K562 (cell line): ENCODE measurements around the gene ORAI3. TPM values are rescaled to one million over a fixed set of nuclear protein-coding genes. Genes with fewer than 3 reads are reported as not detected.
A peak's percentile ranks its signal among the peaks of the same experiment; 100 is the strongest.

Source experiments
- DIDO1 ChIP-seq: fragments of 450-650 bp; IDR thresholded peaks from 2 replicates; pipeline ENCODE4 v1.6.1; 2016; ENCODE audit warnings: low read depth, missing biosample characterization, missing genetic modification characterization
- ETS2 ChIP-seq: IDR thresholded peaks from 2 replicates; pipeline ENCODE4 v1.6.1; 2016; ENCODE audit warnings: borderline replicate concordance, missing genetic modification characterization, mild to moderate bottlenecking, moderate library complexity, missing compliant biosample characterization; ENCODE audit not compliant: poor library complexity, severe bottlenecking
- GATAD2B ChIP-seq: fragments of 450-650 bp; IDR thresholded peaks from 2 replicates; pipeline ENCODE4 v1.6.1; 2017; ENCODE audit warnings: mild to moderate bottlenecking, borderline replicate concordance
- ILF3 ChIP-seq: fragments of 450-650 bp; IDR thresholded peaks from 2 replicates; pipeline ENCODE4 v1.6.1; 2018; ENCODE audit warnings: antibody characterized with exemption, mild to moderate bottlenecking, moderate library complexity, borderline replicate concordance
- MCM3 ChIP-seq: fragments of 450-650 bp; IDR thresholded peaks from 2 replicates; pipeline ENCODE4 v1.6.1; 2016
- NCOA1 ChIP-seq: fragments of 450-650 bp; IDR thresholded peaks from 2 replicates; pipeline ENCODE4 v1.6.1; 2016; ENCODE audit warnings: low read depth
- NFE2 ChIP-seq: IDR thresholded peaks from 2 replicates; pipeline ENCODE4 v1.6.1; 2014; ENCODE audit warnings: antibody characterized with exemption, low read depth
- NUFIP1 ChIP-seq: fragments of 450-650 bp; IDR thresholded peaks from 2 replicates; pipeline ENCODE4 v1.6.1; 2018; ENCODE audit not compliant: partially characterized antibody
- PRDM10 ChIP-seq: fragments of 450-650 bp; IDR thresholded peaks from 2 replicates; pipeline ENCODE4 v1.6.1; 2018; ENCODE audit not compliant: partially characterized antibody
- SAP30 ChIP-seq: fragments of 200-600 bp; sonication (generic); IDR thresholded peaks from 2 replicates; pipeline ENCODE4 v1.6.1; 2012; ENCODE audit warnings: borderline replicate concordance, low read depth, mild to moderate bottlenecking, moderate library complexity, low read length, control low read depth, inconsistent platforms; ENCODE audit not compliant: insufficient read depth, poor library complexity, severe bottlenecking
- SIRT6 ChIP-seq: IDR thresholded peaks from one replicate; pipeline ENCODE4 v1.6.1; 2012; ENCODE audit warnings: low read depth, mild to moderate bottlenecking, control low read depth, inconsistent platforms, low read length, moderate library complexity
- ZNF23 ChIP-seq: fragments of 250-450 bp; sonication (Bioruptor Pico); IDR thresholded peaks from 2 replicates; pipeline ENCODE4 v1.4.0; 2020; ENCODE audit warnings: mild to moderate bottlenecking
- ZNF583 ChIP-seq: fragments of 250-450 bp; sonication (Bioruptor Pico); IDR thresholded peaks from 2 replicates; pipeline ENCODE4 v1.4.0; 2020
- ZNF75A ChIP-seq: fragments of 450-650 bp; formaldehyde crosslinking; IDR thresholded peaks from 2 replicates; pipeline ENCODE4 v1.4.0; 2020; ENCODE audit warnings: mild to moderate bottlenecking
- polyA plus RNA-seq, 8 experiments: library from polyadenylated mRNA; depleted of rRNA in 4 of 8; stranded (reverse) in 5 of 8; unstranded in 3 of 8; fragments of >200 nt; fragmentation: Nextera tagmentation in 2 of 8; fragmentation: Illumina TruSeq in 1 of 8; extraction: Ambion mirVana in 2 of 8; extraction: Trizol in 1 of 8; gene quantifications; 2 replicates each; pipeline versions ENCODE4 v1.2.1 to v1.2.3, GENCODE V29; 2011 to 2014; ENCODE audit warnings: inconsistent platforms in 1 of 8, missing spikeins in 1 of 8
- total RNA-seq, 7 experiments: library from RNA; depleted of rRNA in 6 of 7; stranded (reverse); fragments of >200 nt in 6 of 7; fragmentation: Illumina TruSeq in 2 of 7; extraction: Trizol in 2 of 7; gene quantifications; 2 replicates each; pipeline versions ENCODE4 v1.2.1 to v1.2.3, GENCODE V29; 2011 to 2021; ENCODE audit warnings: low replicate concordance in 1 of 7
- TF ChIP-seq, protein P1 (sequence below): sonication (generic); formaldehyde crosslinking; IDR thresholded peaks from 2 replicates; pipeline ENCODE4 v1.8.1; 2023; ENCODE audit warnings: mild to moderate bottlenecking, missing genetic modification reagents
- TF ChIP-seq, protein P2 (sequence below): sonication (generic); formaldehyde crosslinking; IDR thresholded peaks from 2 replicates; pipeline ENCODE4 v1.8.1; 2023; ENCODE audit warnings: missing genetic modification reagents, mild to moderate bottlenecking, borderline replicate concordance
- TF ChIP-seq, protein P3 (sequence below), 2 experiments: fragments of 450-650 bp in 1 of 2; sonication (generic) in 1 of 2; formaldehyde crosslinking; conservative IDR thresholded peaks; 2 replicates each; pipeline versions ENCODE4 v1.4.0 to v1.8.1; 2020 to 2022; ENCODE audit warnings: mild to moderate bottlenecking in 1 of 2, missing genetic modification reagents in 1 of 2

The ORAI3 gene
- total and polyA plus RNA-seq, 9 of the 15 experiments (the other 6 are each of a cell fraction or from before 2014, with no cell fraction given) = 4.9 to 23.3 (median 14.1) TPM

- TF ChIP-seq PRDM10 = no peak
- no peak for TF ChIP-seq NCOA1
- TF ChIP-seq, protein P1, sequence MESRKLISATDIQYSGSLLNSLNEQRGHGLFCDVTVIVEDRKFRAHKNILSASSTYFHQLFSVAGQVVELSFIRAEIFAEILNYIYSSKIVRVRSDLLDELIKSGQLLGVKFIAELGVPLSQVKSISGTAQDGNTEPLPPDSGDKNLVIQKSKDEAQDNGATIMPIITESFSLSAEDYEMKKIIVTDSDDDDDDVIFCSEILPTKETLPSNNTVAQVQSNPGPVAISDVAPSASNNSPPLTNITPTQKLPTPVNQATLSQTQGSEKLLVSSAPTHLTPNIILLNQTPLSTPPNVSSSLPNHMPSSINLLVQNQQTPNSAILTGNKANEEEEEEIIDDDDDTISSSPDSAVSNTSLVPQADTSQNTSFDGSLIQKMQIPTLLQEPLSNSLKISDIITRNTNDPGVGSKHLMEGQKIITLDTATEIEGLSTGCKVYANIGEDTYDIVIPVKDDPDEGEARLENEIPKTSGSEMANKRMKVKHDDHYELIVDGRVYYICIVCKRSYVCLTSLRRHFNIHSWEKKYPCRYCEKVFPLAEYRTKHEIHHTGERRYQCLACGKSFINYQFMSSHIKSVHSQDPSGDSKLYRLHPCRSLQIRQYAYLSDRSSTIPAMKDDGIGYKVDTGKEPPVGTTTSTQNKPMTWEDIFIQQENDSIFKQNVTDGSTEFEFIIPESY (CRISPR knock-in tag) = no peak
- no peak; the same call in 1 of the 2 replicates for TF ChIP-seq NFE2
- TF ChIP-seq, protein P2, sequence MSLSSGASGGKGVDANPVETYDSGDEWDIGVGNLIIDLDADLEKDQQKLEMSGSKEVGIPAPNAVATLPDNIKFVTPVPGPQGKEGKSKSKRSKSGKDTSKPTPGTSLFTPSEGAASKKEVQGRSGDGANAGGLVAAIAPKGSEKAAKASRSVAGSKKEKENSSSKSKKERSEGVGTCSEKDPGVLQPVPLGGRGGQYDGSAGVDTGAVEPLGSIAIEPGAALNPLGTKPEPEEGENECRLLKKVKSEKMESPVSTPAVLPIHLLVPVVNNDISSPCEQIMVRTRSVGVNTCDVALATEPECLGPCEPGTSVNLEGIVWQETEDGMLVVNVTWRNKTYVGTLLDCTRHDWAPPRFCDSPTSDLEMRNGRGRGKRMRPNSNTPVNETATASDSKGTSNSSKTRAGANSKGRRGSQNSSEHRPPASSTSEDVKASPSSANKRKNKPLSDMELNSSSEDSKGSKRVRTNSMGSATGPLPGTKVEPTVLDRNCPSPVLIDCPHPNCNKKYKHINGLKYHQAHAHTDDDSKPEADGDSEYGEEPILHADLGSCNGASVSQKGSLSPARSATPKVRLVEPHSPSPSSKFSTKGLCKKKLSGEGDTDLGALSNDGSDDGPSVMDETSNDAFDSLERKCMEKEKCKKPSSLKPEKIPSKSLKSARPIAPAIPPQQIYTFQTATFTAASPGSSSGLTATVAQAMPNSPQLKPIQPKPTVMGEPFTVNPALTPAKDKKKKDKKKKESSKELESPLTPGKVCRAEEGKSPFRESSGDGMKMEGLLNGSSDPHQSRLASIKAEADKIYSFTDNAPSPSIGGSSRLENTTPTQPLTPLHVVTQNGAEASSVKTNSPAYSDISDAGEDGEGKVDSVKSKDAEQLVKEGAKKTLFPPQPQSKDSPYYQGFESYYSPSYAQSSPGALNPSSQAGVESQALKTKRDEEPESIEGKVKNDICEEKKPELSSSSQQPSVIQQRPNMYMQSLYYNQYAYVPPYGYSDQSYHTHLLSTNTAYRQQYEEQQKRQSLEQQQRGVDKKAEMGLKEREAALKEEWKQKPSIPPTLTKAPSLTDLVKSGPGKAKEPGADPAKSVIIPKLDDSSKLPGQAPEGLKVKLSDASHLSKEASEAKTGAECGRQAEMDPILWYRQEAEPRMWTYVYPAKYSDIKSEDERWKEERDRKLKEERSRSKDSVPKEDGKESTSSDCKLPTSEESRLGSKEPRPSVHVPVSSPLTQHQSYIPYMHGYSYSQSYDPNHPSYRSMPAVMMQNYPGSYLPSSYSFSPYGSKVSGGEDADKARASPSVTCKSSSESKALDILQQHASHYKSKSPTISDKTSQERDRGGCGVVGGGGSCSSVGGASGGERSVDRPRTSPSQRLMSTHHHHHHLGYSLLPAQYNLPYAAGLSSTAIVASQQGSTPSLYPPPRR (CRISPR knock-in tag) = no peak
- no peak for TF ChIP-seq ETS2 (tag)
- TF ChIP-seq ZNF583 (CRISPR knock-in tag) = peak; percentile 93
- TF ChIP-seq SIRT6 = no peak
- TF ChIP-seq, protein P3, sequence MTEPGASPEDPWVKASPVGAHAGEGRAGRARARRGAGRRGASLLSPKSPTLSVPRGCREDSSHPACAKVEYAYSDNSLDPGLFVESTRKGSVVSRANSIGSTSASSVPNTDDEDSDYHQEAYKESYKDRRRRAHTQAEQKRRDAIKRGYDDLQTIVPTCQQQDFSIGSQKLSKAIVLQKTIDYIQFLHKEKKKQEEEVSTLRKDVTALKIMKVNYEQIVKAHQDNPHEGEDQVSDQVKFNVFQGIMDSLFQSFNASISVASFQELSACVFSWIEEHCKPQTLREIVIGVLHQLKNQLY (CRISPR knock-in tag; conservative IDR thresholded peaks at IDR 0.05) = 0 out of 4 replicates have a peak, but pooled peaks of 1 of the 2 experiments have one; percentile 40
- TF ChIP-seq ILF3 = no peak
- peak; percentile 47 for TF ChIP-seq SAP30
- no peak for TF ChIP-seq GATAD2B
- peak; percentile 64; the same call in 1 of the 2 replicates for TF ChIP-seq DIDO1
- no peak for TF ChIP-seq NUFIP1
- TF ChIP-seq ZNF75A = no peak
- TF ChIP-seq MCM3 = no peak
- TF ChIP-seq ZNF23 (CRISPR knock-in tag) = no peak
Measured at GRCh38 chr16:30922420-30922959, 26.4 kb upstream of the ORAI3 start (continued).
